ENCODE results near the gene SPAG9. TPM values are rescaled to one million over a fixed set of nuclear protein-coding genes. Genes with fewer than 3 reads are reported as not detected.

Gene SPAG9
- 77.7 and 106 TPM in 2 replicates for total RNA-seq

DNA sequence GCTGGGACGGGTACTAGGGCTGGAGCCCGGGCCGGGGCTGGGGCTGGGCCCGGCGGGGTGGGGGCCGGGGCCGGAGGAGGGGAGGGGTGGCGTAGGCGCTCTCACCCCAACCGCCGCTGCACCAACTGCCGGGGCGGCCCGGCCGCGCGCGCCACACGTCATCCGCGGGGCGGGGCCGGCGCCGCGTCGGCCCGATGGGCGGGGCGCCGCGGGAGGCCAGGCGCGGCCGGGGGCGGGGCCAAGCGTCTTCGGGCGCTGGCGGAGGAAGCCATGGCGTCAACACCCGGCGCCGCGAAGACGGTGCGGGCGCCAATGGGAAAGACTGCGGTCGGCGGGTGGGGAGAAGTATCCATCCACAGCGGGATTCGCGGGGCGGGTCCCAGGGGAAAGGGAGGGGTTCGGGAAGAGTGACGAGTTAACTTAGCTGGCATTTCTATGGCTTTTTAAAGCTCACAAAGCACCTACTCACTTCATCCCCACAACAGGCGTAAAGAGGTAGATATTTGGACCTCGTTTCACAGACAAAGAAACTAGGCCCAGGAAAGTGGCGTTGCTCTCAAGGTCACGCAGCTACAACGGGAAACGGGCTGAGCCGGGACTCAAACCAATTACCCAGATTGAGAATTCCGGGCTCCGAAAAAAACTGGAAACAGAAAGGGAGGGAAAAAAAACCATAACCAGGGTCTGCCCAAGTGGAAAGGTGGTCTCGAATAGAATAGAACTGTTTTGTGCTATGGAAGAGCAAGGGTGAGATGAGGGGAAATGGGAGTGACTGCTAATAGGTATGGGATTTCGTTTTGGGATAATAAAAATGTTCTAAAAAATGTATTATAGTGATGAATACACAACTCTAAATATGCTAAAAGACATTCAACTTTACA lies at the start of gene SPAG9:
TSS of gene SPAG9 (minus strand) at position 130 of the 881 bp plus-strand sequence. CDS start 212 bp downstream, outside the sequence.

DNA sequence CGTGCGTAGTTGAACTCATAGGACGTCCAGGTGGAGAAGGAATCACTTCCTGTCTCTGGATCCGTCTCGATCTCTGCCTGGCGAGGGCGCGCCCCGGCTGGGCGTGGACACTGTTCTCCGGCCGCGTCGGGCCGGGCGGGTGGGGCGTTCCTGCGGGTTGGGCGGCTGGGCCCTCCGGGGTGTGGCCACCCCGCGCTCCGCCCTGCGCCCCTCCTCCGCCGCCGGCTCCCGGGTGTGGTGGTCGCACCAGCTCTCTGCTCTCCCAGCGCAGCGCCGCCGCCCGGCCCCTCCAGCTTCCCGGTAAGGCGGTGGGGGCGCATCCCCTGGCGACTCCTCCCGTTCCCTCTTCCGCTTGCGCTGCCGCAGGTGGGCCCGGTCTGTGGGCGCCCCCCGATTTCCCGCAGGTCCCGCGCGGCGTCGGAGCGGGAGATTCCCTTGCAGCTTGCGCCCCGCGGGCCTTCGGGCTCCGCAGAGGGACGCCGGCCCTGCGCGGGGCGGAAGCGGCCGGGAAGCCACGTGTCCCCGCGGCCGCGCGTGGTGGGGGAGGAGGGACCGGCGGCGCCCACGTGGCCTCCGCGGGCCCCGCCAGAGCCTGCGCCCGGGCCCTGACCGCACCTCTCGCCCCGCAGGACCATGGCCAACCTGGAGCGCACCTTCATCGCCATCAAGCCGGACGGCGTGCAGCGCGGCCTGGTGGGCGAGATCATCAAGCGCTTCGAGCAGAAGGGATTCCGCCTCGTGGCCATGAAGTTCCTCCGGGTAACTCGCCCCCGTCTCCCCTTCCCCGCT lies 45.7 kb upstream of the SPAG9 start, which contains the start of gene NME2:
TSS of gene NME2 (plus strand) at position 214 of the 789 bp plus-strand sequence. CDS start at position 634, 420 bp downstream.

GRCh38 chr17:51153210-51154072 lies 32.8 kb upstream of the SPAG9 start, which contains the start of gene NME1:
TSS of gene NME1 (plus strand) at chr17:51153559. CDS start at chr17:51155655, 2,096 bp downstream.

Other genes with a start within 250 kb of the SPAG9 start
- gene NME1, start 32.7 kb upstream of the SPAG9 start, total RNA-seq = 136 and 216 TPM in 2 replicates
- gene NME2, start 45.5 kb upstream of the SPAG9 start, total RNA-seq = 644 and 722 TPM in 2 replicates
- 11.5 and 15.2 TPM in 2 replicates for gene MBTD1, start 139.2 kb upstream of the SPAG9 start, total RNA-seq
- gene UTP18, start 139.7 kb upstream of the SPAG9 start, total RNA-seq = 30.6 and 45.6 TPM in 2 replicates